ENCODE data around the gene PRDM16.

- no peak for TF ChIP-seq EZH2 (IDR thresholded peaks at IDR 0.05; ENCODE audit: low read length)
- TF ChIP-seq, protein P1, sequence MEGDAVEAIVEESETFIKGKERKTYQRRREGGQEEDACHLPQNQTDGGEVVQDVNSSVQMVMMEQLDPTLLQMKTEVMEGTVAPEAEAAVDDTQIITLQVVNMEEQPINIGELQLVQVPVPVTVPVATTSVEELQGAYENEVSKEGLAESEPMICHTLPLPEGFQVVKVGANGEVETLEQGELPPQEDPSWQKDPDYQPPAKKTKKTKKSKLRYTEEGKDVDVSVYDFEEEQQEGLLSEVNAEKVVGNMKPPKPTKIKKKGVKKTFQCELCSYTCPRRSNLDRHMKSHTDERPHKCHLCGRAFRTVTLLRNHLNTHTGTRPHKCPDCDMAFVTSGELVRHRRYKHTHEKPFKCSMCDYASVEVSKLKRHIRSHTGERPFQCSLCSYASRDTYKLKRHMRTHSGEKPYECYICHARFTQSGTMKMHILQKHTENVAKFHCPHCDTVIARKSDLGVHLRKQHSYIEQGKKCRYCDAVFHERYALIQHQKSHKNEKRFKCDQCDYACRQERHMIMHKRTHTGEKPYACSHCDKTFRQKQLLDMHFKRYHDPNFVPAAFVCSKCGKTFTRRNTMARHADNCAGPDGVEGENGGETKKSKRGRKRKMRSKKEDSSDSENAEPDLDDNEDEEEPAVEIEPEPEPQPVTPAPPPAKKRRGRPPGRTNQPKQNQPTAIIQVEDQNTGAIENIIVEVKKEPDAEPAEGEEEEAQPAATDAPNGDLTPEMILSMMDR (optimal IDR thresholded peaks at IDR 0.05 in 1 of 3, IDR thresholded peaks at IDR 0.05 in 1 of 3, conservative IDR thresholded peaks at IDR 0.05 in 1 of 3; ENCODE audit: extremely low read depth in 1 of 3, insufficient read depth in 2 of 3, low read length in 3 of 3), result no peak
These were observed 35.3 kb upstream of the PRDM16 start for GRCh38 chr1:3033790-3034090.
